SK-N-SH treated with all-trans-retinoic acid at 6 μM for 48 hours (cell line): ENCODE results near the gene ITPR2.
"Not testable (repeated sequence)": the region's sequence is repeated elsewhere in the genome, so short reads cannot be mapped to it uniquely, and the experiment has no call there.

Experiments
- ATAC-seq: fragments of 200-7000 bp; cut with Tn5 transposase; 3 replicates; pipeline ENCODE4 v1.9.1; 2020; ENCODE audit warnings: mild to moderate bottlenecking, moderate library complexity
- ARNTL ChIP-seq: fragments of 450-650 bp; formaldehyde crosslinking; IDR thresholded peaks from 2 replicates; pipeline ENCODE4 v1.5.0; 2020; ENCODE audit warnings: low read depth, mild to moderate bottlenecking, moderate library complexity, borderline replicate concordance
- BACH2 ChIP-seq: fragments of 250-450 bp; sonication (Bioruptor Pico); IDR thresholded peaks from 2 replicates; pipeline ENCODE4 v1.9.0; 2021; ENCODE audit warnings: mild to moderate bottlenecking, borderline replicate concordance
- CSDC2 ChIP-seq: fragments of 250-450 bp; sonication (Bioruptor Pico); IDR thresholded peaks from 2 replicates; pipeline ENCODE4 v1.5.0; 2020; ENCODE audit warnings: mild to moderate bottlenecking, moderate library complexity
- ESRRG ChIP-seq: fragments of 250-450 bp; sonication (Bioruptor Pico); IDR thresholded peaks from 2 replicates; pipeline ENCODE4 v1.6.1; 2021; ENCODE audit warnings: mild to moderate bottlenecking
- GLIS3 ChIP-seq: fragments of 250-450 bp; sonication (Bioruptor Pico); IDR thresholded peaks from 2 replicates; pipeline ENCODE4 v1.5.0; 2020; ENCODE audit warnings: mild to moderate bottlenecking, moderate library complexity
- ISL1 ChIP-seq: fragments of 250-450 bp; sonication (Bioruptor Pico); IDR thresholded peaks from 2 replicates; pipeline ENCODE4 v2.1.2; 2022; ENCODE audit warnings: mild to moderate bottlenecking, moderate library complexity
- OSR1 ChIP-seq: fragments of 250-450 bp; sonication (Bioruptor Pico); IDR thresholded peaks from 2 replicates; pipeline ENCODE4 v1.8.0; 2022; ENCODE audit warnings: moderate library complexity, mild to moderate bottlenecking, inconsistent platforms
- PPARA ChIP-seq: fragments of 250-450 bp; sonication (Bioruptor Pico); IDR thresholded peaks from 2 replicates; pipeline ENCODE4 v1.5.0; 2020; ENCODE audit warnings: mild to moderate bottlenecking, borderline replicate concordance
- RARB ChIP-seq: fragments of 250-450 bp; sonication (Bioruptor Pico); IDR thresholded peaks from 2 replicates; pipeline ENCODE4 v1.8.0; 2021; ENCODE audit warnings: mild to moderate bottlenecking, moderate library complexity
- SNAI2 ChIP-seq: fragments of 250-450 bp; sonication (Bioruptor Pico); IDR thresholded peaks from 2 replicates; pipeline ENCODE4 v1.5.0; 2020; ENCODE audit warnings: mild to moderate bottlenecking, moderate library complexity
- TOX ChIP-seq: fragments of 250-450 bp; sonication (Bioruptor Pico); IDR thresholded peaks from 2 replicates; pipeline ENCODE4 v1.8.0; 2021; ENCODE audit warnings: mild to moderate bottlenecking, moderate library complexity, borderline replicate concordance
- ZC3H10 ChIP-seq: fragments of 250-450 bp; sonication (Bioruptor Pico); IDR thresholded peaks from 2 replicates; pipeline ENCODE4 v1.5.1; 2021; ENCODE audit warnings: mild to moderate bottlenecking, moderate library complexity
- ZFP3 ChIP-seq: fragments of 250-450 bp; sonication (Bioruptor Pico); IDR thresholded peaks from 2 replicates; pipeline ENCODE4 v1.5.0; 2020; ENCODE audit warnings: mild to moderate bottlenecking, moderate library complexity
- ZFP30 ChIP-seq: fragments of 450-650 bp; formaldehyde crosslinking; IDR thresholded peaks from 2 replicates; pipeline ENCODE4 v1.5.0; 2022; ENCODE audit warnings: mild to moderate bottlenecking, moderate library complexity
- ZNF565 ChIP-seq: fragments of 450-650 bp; formaldehyde crosslinking; conservative IDR thresholded peaks from 2 replicates; pipeline ENCODE4 v1.5.0; 2020; ENCODE audit warnings: low read depth, mild to moderate bottlenecking, moderate library complexity
- ZNF8 ChIP-seq: fragments of 450-650 bp; formaldehyde crosslinking; IDR thresholded peaks from 2 replicates; pipeline ENCODE4 v1.5.0; 2020; ENCODE audit warnings: mild to moderate bottlenecking, moderate library complexity
- TF ChIP-seq, protein P1 (sequence below): fragments of 250-450 bp; sonication (Bioruptor Pico); IDR thresholded peaks from 2 replicates; pipeline ENCODE4 v1.5.0; 2020; ENCODE audit warnings: mild to moderate bottlenecking, moderate library complexity
- TF ChIP-seq, protein P2 (sequence below): fragments of 250-450 bp; sonication (Bioruptor Pico); IDR thresholded peaks from 2 replicates; pipeline ENCODE4 v1.5.1; 2021; ENCODE audit warnings: mild to moderate bottlenecking, moderate library complexity
- TF ChIP-seq, protein P3 (sequence below): fragments of 250-450 bp; sonication (Bioruptor Pico); IDR thresholded peaks from 2 replicates; pipeline ENCODE4 v1.8.0; 2021; ENCODE audit warnings: low read depth, mild to moderate bottlenecking, moderate library complexity, borderline replicate concordance

The ITPR2 gene

DNA sequence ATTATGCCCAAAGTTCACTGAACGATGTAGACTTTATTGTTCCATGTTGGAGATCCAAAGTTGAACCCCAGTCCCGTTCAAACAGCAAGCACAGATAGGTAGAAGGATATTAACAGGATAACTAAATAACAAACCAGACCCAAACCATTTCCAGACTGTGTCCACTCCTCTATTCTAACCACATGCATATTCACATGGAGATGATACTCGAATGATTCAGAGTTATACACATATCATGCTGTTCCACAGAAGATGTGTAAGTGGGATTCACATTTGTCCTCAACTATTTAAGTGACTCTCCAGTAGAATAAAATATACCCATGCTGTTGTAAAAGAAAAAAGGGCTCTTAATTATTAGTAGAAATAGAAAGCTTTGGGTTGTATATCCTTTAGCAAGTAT is 185.9 kb downstream of the ITPR2 start:
- no peak for TF ChIP-seq OSR1 (CRISPR knock-in tag)
- TF ChIP-seq, protein P1, sequence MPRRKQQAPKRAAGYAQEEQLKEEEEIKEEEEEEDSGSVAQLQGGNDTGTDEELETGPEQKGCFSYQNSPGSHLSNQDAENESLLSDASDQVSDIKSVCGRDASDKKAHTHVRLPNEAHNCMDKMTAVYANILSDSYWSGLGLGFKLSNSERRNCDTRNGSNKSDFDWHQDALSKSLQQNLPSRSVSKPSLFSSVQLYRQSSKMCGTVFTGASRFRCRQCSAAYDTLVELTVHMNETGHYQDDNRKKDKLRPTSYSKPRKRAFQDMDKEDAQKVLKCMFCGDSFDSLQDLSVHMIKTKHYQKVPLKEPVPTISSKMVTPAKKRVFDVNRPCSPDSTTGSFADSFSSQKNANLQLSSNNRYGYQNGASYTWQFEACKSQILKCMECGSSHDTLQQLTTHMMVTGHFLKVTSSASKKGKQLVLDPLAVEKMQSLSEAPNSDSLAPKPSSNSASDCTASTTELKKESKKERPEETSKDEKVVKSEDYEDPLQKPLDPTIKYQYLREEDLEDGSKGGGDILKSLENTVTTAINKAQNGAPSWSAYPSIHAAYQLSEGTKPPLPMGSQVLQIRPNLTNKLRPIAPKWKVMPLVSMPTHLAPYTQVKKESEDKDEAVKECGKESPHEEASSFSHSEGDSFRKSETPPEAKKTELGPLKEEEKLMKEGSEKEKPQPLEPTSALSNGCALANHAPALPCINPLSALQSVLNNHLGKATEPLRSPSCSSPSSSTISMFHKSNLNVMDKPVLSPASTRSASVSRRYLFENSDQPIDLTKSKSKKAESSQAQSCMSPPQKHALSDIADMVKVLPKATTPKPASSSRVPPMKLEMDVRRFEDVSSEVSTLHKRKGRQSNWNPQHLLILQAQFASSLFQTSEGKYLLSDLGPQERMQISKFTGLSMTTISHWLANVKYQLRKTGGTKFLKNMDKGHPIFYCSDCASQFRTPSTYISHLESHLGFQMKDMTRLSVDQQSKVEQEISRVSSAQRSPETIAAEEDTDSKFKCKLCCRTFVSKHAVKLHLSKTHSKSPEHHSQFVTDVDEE (CRISPR knock-in tag) = no peak
- TF ChIP-seq ZFP3 (CRISPR knock-in tag) = no peak
- no peak for TF ChIP-seq TOX (CRISPR knock-in tag)
- ATAC-seq = no peak

DNA sequence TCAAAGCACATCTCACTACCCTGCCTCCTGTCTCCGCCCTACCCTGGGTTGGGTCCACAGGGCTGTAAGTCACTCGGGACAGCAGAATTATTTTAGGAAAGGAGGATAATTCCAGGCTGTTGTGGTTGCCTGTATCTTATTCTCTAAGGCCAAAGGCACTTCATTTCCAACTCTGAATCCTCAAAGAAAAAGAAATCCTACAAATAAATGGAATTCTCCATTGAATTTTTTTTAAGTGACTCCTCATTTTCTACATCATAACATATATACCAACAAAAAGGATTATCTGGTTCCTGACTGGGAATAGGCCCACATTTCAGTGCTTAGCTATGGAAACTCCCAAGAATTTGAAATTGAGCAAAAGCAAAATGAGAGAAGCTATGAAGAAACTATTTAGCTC is 186.4 kb downstream of the ITPR2 start:
- TF ChIP-seq ZFP3 (CRISPR knock-in tag) = no peak
- TF ChIP-seq, protein P1 (CRISPR knock-in tag) = no peak
- TF ChIP-seq, protein P2, sequence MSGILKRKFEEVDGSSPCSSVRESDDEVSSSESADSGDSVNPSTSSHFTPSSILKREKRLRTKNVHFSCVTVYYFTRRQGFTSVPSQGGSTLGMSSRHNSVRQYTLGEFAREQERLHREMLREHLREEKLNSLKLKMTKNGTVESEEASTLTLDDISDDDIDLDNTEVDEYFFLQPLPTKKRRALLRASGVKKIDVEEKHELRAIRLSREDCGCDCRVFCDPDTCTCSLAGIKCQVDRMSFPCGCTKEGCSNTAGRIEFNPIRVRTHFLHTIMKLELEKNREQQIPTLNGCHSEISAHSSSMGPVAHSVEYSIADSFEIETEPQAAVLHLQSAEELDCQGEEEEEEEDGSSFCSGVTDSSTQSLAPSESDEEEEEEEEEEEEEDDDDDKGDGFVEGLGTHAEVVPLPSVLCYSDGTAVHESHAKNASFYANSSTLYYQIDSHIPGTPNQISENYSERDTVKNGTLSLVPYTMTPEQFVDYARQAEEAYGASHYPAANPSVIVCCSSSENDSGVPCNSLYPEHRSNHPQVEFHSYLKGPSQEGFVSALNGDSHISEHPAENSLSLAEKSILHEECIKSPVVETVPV = no peak
- no peak for TF ChIP-seq ZNF8 (CRISPR knock-in tag)
- no peak for TF ChIP-seq BACH2
- no peak for TF ChIP-seq GLIS3 (CRISPR knock-in tag)
- no peak for TF ChIP-seq ZC3H10 (CRISPR knock-in tag)
- TF ChIP-seq OSR1 (CRISPR knock-in tag) = no peak
- TF ChIP-seq ZFP30 (CRISPR knock-in tag) = no peak
- no peak for TF ChIP-seq ISL1 (CRISPR knock-in tag)
- no peak for ATAC-seq

DNA sequence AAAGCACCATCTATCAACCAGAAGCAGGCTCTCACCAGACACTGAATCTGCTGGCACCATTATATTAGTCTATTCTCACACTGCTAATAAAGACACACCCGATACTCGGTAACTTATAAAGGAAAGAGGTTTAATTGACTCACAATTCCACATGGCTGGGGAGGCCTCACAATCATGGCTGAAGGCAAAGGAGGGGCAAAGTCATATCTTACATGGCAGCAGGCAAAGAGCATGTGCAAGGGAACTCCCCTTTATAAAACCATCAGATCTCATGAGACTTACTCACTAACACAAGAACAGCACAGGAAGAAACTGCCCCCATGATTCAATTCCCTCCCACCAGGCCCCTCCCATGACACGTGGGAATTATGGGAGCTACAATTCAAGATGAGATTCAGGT is 188.6 kb downstream of the ITPR2 start:
- ATAC-seq = not testable (repeated sequence)

DNA sequence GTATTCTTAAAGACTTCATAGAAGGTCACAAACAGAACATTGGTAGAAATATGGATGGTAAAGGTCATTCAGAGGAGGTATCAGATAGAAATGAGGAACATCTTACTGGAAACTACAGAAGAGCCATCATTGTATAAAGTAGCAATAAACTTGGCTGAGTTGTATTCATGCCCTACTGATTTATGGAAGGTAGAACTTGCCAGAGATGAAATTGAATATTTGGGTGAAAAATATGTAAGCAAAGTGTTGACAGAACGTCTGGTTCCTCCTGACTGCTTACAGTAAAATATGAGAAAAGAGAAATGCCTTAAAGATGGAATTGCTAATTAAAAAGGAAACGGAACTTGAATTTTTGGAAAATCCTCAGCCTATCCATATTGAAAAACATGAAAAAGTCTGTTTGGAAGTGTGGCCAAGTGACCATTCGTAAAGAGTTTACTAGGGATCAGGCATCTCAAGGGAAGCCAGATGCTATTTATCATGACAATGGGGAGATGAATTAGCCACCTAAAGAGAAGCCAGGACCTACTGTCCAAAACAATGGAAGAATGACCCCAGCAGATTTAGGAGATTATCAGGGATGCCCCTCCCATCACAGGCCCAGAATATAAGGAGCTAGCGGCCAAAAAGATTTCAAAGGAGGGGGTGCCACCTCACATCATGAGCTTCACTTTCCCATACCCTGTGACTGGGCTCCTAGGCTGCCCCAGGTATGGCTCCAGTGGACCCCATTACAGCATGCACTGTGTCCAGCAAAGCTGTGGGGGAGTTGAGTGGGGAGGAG is 189.3 kb downstream of the ITPR2 start:
- ATAC-seq = no peak
- no peak for TF ChIP-seq ESRRG
- TF ChIP-seq CSDC2 (CRISPR knock-in tag) = no peak
- TF ChIP-seq PPARA (CRISPR knock-in tag) = no peak
- TF ChIP-seq, protein P2 = no peak

DNA sequence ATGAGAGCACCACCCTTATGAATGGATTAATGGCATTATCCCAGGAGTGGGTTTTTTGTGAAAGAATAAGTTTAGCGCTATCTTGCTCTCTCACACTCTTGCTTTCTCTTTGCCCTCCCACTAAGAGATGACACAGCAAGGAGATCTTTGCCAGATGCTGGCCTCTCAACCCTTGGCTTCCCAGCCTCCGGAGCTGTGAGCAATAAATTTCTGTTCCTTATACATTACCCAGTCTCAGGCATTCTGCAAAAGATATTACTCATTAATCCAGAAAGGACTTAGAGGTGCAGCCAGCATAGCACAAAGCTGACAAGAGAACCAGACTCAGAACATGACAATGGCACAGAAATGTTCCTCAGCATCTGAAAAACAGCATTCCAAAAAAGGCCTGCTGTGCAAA is 190.6 kb downstream of the ITPR2 start:
- peak; percentile 45 for ATAC-seq
- no peak for TF ChIP-seq ZNF565 (CRISPR knock-in tag)
- no peak for TF ChIP-seq ZNF8 (CRISPR knock-in tag)
- TF ChIP-seq SNAI2 = no peak
- TF ChIP-seq ISL1 (CRISPR knock-in tag) = no peak
- TF ChIP-seq TOX (CRISPR knock-in tag) = no peak
- TF ChIP-seq CSDC2 (CRISPR knock-in tag) = no peak
- TF ChIP-seq RARB = no peak
- no peak for TF ChIP-seq PPARA (CRISPR knock-in tag)
- TF ChIP-seq, protein P3, sequence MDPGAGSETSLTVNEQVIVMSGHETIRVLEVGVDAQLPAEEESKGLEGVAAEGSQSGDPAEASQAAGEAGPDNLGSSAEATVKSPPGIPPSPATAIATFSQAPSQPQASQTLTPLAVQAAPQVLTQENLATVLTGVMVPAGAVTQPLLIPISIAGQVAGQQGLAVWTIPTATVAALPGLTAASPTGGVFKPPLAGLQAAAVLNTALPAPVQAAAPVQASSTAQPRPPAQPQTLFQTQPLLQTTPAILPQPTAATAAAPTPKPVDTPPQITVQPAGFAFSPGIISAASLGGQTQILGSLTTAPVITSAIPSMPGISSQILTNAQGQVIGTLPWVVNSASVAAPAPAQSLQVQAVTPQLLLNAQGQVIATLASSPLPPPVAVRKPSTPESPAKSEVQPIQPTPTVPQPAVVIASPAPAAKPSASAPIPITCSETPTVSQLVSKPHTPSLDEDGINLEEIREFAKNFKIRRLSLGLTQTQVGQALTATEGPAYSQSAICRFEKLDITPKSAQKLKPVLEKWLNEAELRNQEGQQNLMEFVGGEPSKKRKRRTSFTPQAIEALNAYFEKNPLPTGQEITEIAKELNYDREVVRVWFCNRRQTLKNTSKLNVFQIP (CRISPR knock-in tag) = no peak
- no peak for TF ChIP-seq ZC3H10 (CRISPR knock-in tag)
- TF ChIP-seq ARNTL = no peak
- TF ChIP-seq, protein P2 = no peak
- TF ChIP-seq BACH2 = no peak
- TF ChIP-seq GLIS3 (CRISPR knock-in tag) = no peak
